H9 (cell line): ENCODE results near the gene LHFPL2. TPM values are rescaled to one million over a fixed set of nuclear protein-coding genes. Genes with fewer than 3 reads are reported as not detected.

Source experiments
- DNase-seq: peaks from one replicate; pipeline ENCODE4 v3.0.0-alpha.2; 2017
- H2AFZ ChIP-seq: one replicate; pipeline ENCODE4 v1.6.1; 2013; ENCODE audit warnings: mild to moderate bottlenecking, low read length, control low read depth, moderate library complexity
- H2AK5ac ChIP-seq: 2 replicates; pipeline ENCODE4 v1.6.1; 2013; ENCODE audit warnings: low read length, control low read depth, mixed read lengths; ENCODE audit not compliant: insufficient read length
- H2BK120ac ChIP-seq: one replicate; pipeline ENCODE4 v1.6.1; 2013; ENCODE audit warnings: low read depth, mild to moderate bottlenecking, low read length, control low read depth, inconsistent platforms; ENCODE audit not compliant: poor library complexity, severe bottlenecking
- H2BK12ac ChIP-seq: 2 replicates; pipeline ENCODE4 v1.6.1; 2013; ENCODE audit warnings: low read length, control low read depth, mixed read lengths, low read depth; ENCODE audit not compliant: insufficient read length
- H2BK15ac ChIP-seq: 2 replicates; pipeline ENCODE4 v1.6.1; 2013; ENCODE audit warnings: low read depth, low read length, control low read depth
- H2BK20ac ChIP-seq: one replicate; pipeline ENCODE4 v1.6.1; 2013; ENCODE audit warnings: low read depth, mild to moderate bottlenecking, low read length, control low read depth, inconsistent platforms; ENCODE audit not compliant: poor library complexity, severe bottlenecking
- H2BK5ac ChIP-seq: 2 replicates; pipeline ENCODE4 v1.6.1; 2013; ENCODE audit warnings: low read length, control low read depth, mixed read lengths; ENCODE audit not compliant: insufficient read length
- H3K14ac ChIP-seq: 2 replicates; pipeline ENCODE4 v1.6.1; 2013; ENCODE audit warnings: low read length, control low read depth; ENCODE audit not compliant: insufficient read depth
- H3K18ac ChIP-seq: 2 replicates; pipeline ENCODE4 v1.6.1; 2013; ENCODE audit warnings: low read depth, mild to moderate bottlenecking, mixed read lengths, low read length, control low read depth; ENCODE audit not compliant: insufficient read length
- H3K23ac ChIP-seq: 2 replicates; pipeline ENCODE4 v1.6.1; 2013; ENCODE audit warnings: low read length, control low read depth, mixed read lengths, low read depth; ENCODE audit not compliant: insufficient read length
- H3K23me2 ChIP-seq: 2 replicates; pipeline ENCODE4 v1.6.1; 2013; ENCODE audit warnings: low read depth, mild to moderate bottlenecking, mixed read lengths, low read length, control low read depth; ENCODE audit not compliant: insufficient read length, poor library complexity, severe bottlenecking
- H3K27ac ChIP-seq: 2 replicates; pipeline ENCODE4 v1.5.1; 2013; ENCODE audit warnings: low read length, control low read depth, mixed read lengths, low read depth; ENCODE audit not compliant: insufficient read length
- H3K27me3 ChIP-seq: 2 replicates; pipeline ENCODE4 v1.6.1; 2013; ENCODE audit warnings: low read length, control low read depth, inconsistent platforms; ENCODE audit not compliant: insufficient read depth
- H3K4ac ChIP-seq: 2 replicates; pipeline ENCODE4 v1.6.1; 2013; ENCODE audit warnings: low read depth, mild to moderate bottlenecking, control low read depth, inconsistent platforms, low read length, moderate library complexity
- H3K4me1 ChIP-seq: 2 replicates; pipeline ENCODE4 v1.6.1; 2013; ENCODE audit warnings: low read length, control low read depth, inconsistent platforms; ENCODE audit not compliant: insufficient read depth
- H3K4me2 ChIP-seq: 2 replicates; pipeline ENCODE4 v1.6.1; 2013; ENCODE audit warnings: low read length, control low read depth, mixed read lengths; ENCODE audit not compliant: insufficient read length, insufficient read depth
- H3K56ac ChIP-seq: 2 replicates; pipeline ENCODE4 v1.6.1; 2013; ENCODE audit warnings: low read depth, mild to moderate bottlenecking, mixed read lengths, low read length, control low read depth; ENCODE audit not compliant: insufficient read length
- H3K79me1 ChIP-seq: 2 replicates; pipeline ENCODE4 v1.6.1; 2013; ENCODE audit warnings: low read depth, mild to moderate bottlenecking, moderate library complexity, low read length, control low read depth, inconsistent platforms; ENCODE audit not compliant: insufficient read depth, poor library complexity, severe bottlenecking
- H3K79me2 ChIP-seq: 2 replicates; pipeline ENCODE4 v1.6.1; 2013; ENCODE audit warnings: low read length, control low read depth, inconsistent platforms; ENCODE audit not compliant: insufficient read depth
- H3K9ac ChIP-seq: 2 replicates; pipeline ENCODE4 v1.6.1; 2013; ENCODE audit warnings: low read length, control low read depth, mixed read lengths; ENCODE audit not compliant: insufficient read length; ENCODE audit errors: extremely low read depth
- H3K9me3 ChIP-seq: one replicate; pipeline ENCODE4 v1.6.1; 2013; ENCODE audit warnings: low read depth, low read length, inconsistent platforms; ENCODE audit not compliant: control insufficient read depth
- H3T11ph ChIP-seq: one replicate; pipeline ENCODE4 v1.6.1; 2013; ENCODE audit warnings: mild to moderate bottlenecking, low read length, control low read depth, inconsistent platforms
- H4K20me1 ChIP-seq: one replicate; pipeline ENCODE4 v1.6.1; 2013; ENCODE audit not compliant: control insufficient read depth, insufficient read length, insufficient read depth
- H4K5ac ChIP-seq: 2 replicates; pipeline ENCODE4 v1.6.1; 2013; ENCODE audit warnings: low read depth, mild to moderate bottlenecking, mixed read lengths, low read length, control low read depth; ENCODE audit not compliant: insufficient read length
- H4K8ac ChIP-seq: replicated peaks from 2 replicates; pipeline ENCODE4 v1.6.1; 2013; ENCODE audit warnings: low read length, control low read depth, mixed read lengths, low read depth; ENCODE audit not compliant: insufficient read length
- H4K91ac ChIP-seq: 2 replicates; pipeline ENCODE4 v1.6.1; 2013; ENCODE audit warnings: low read depth, mild to moderate bottlenecking, moderate library complexity, mixed read lengths, low read length, control low read depth; ENCODE audit not compliant: insufficient read length
- H3K27ac Mint-ChIP-seq, 3 experiments: 2 replicates in 2 of 3; 3 replicates in 1 of 3; pipeline ENCODE4 v1.8.0; 2020 to 2021; ENCODE audit warnings: mixed read lengths in 3 of 3, mild to moderate bottlenecking in 1 of 3, moderate library complexity in 1 of 3
- H3K27me3 Mint-ChIP-seq: 2 replicates; pipeline ENCODE4 v1.8.0; 2021; ENCODE audit warnings: low read depth, mild to moderate bottlenecking, moderate library complexity, mixed read lengths
- H3K36me3 Mint-ChIP-seq, 3 experiments: 2 replicates in 2 of 3; 3 replicates in 1 of 3; pipeline ENCODE4 v1.8.0; 2020 to 2021; ENCODE audit warnings: low read depth in 3 of 3, mixed read lengths in 3 of 3; ENCODE audit not compliant: insufficient read depth in 1 of 3
- H3K4me1 Mint-ChIP-seq, 2 experiments: 2 replicates each; pipeline ENCODE4 v1.8.0; 2020; ENCODE audit warnings: mixed read lengths in 2 of 2
- H3K4me3 Mint-ChIP-seq, 2 experiments: 2 replicates in 1 of 2; 3 replicates in 1 of 2; pipeline ENCODE4 v1.8.0; 2020 to 2021; ENCODE audit warnings: mild to moderate bottlenecking in 2 of 2, mixed read lengths in 2 of 2, moderate library complexity in 1 of 2
- H3K9me3 Mint-ChIP-seq, 2 experiments: 2 replicates in 1 of 2; 3 replicates in 1 of 2; pipeline ENCODE4 v1.8.0; 2020; ENCODE audit warnings: mild to moderate bottlenecking in 2 of 2, mixed read lengths in 2 of 2, moderate library complexity in 1 of 2
- WGBS: extraction: QIAGEN DNeasy Blood & Tissue Kit; methylation state at CpG from one replicate; pipeline ENCODE4 v1.1.7; 2013; ENCODE audit warnings: missing lambda C conversion rate, low lambda C conversion rate, mixed read lengths; ENCODE audit not compliant: insufficient read length; ENCODE audit errors: extremely low coverage; 5-methylcytosine and 5-hydroxymethylcytosine counted together
- total RNA-seq: library from RNA; stranded (reverse); gene quantifications from 2 replicates; pipeline ENCODE4 v1.2.1, GENCODE V29; 2021
- TF ChIP-seq, protein P1 (sequence below): fragments of 200-600 bp; sonication (generic); conservative IDR thresholded peaks from 3 replicates; pipeline ENCODE4 v1.8.0; 2021; ENCODE audit warnings: antibody characterized with exemption, mild to moderate bottlenecking

Gene LHFPL2
- total RNA-seq, 1 experiment from 2014 or later, result 26.3 TPM

DNA sequence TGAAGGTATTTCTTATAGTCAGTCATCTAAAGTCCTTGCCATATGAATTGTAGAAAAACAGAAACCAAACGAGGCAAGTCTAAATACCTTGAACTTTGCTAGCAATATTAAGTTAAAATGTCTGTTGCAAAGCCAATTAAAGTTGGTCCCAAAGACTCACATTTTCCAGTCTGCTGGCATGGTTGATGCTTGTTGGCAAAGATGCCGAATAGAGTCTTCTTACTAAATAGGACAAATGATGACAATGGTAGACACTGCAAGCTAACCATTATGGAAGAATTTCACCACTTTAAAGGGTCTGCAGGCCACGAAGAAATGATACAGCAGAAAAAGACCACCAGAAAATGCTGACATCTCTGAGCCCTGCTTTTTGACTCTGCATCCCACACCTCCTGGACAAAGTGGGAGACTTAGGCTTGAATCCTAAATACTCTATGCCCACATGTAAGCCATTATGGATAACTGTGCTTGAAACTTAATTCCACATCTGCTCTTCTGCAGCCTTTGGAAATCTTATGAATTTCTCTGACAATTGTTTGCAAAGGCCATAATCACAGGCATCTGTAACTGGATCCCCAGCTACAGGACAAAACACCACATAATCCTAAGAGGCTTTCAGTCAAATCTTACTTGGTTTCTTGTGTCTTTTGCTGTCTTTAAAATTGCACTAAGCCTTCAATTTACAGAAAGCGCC is 61.3 kb downstream of the LHFPL2 start:
- peaks cover 30 to 46% of the 10 kb centered on the region in 2 experiments for H3K9me3 Mint-ChIP-seq
- no CpG with 5 or more reads among the region's 4 CpGs for WGBS
- no peaks in the 10 kb centered on the region for H3K27me3 Mint-ChIP-seq

More for the DNA sequence above, 61.3 kb downstream of the LHFPL2 start:
- H3K79me2 ChIP-seq, result peaks cover 1% of the 10 kb centered on the region; the same call in 1 of the 2 replicates
- peaks cover 14% of the 10 kb centered on the region for H3K9me3 ChIP-seq
- H2AK5ac ChIP-seq, result no peak overlapping the region
- no peak overlapping the region for H3K56ac ChIP-seq
- no peak overlapping the region for H3T11ph ChIP-seq
- no peak overlapping the region for H3K18ac ChIP-seq
- H3K9ac ChIP-seq, result no peak overlapping the region
- DNase-seq, result no peak
- H2BK5ac ChIP-seq, result no peak overlapping the region
- H3K14ac ChIP-seq, result no peak overlapping the region
- H3K27ac ChIP-seq, result no peak overlapping the region
- no peak overlapping the region for H2AFZ ChIP-seq
- no peak overlapping the region for H4K5ac ChIP-seq
- no peak overlapping the region for H3K23ac ChIP-seq
- peaks cover 6% of the 10 kb centered on the region for H3K79me1 ChIP-seq
- TF ChIP-seq, protein P1, sequence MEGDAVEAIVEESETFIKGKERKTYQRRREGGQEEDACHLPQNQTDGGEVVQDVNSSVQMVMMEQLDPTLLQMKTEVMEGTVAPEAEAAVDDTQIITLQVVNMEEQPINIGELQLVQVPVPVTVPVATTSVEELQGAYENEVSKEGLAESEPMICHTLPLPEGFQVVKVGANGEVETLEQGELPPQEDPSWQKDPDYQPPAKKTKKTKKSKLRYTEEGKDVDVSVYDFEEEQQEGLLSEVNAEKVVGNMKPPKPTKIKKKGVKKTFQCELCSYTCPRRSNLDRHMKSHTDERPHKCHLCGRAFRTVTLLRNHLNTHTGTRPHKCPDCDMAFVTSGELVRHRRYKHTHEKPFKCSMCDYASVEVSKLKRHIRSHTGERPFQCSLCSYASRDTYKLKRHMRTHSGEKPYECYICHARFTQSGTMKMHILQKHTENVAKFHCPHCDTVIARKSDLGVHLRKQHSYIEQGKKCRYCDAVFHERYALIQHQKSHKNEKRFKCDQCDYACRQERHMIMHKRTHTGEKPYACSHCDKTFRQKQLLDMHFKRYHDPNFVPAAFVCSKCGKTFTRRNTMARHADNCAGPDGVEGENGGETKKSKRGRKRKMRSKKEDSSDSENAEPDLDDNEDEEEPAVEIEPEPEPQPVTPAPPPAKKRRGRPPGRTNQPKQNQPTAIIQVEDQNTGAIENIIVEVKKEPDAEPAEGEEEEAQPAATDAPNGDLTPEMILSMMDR, result no peak
- no peak overlapping the region for H3K4ac ChIP-seq
- no peak overlapping the region for H2BK12ac ChIP-seq
- no peak overlapping the region for H3K4me2 ChIP-seq
- H4K20me1 ChIP-seq, result no peaks in the 10 kb centered on the region
- no peak overlapping the region for H4K91ac ChIP-seq
- H2BK120ac ChIP-seq, result no peak overlapping the region
- no peak overlapping the region for H3K27ac Mint-ChIP-seq
- no peak overlapping the region for H2BK15ac ChIP-seq
- no peaks in the 10 kb centered on the region for H3K23me2 ChIP-seq
- H3K4me1 ChIP-seq, result peaks cover 3% of the 10 kb centered on the region; the same call in 1 of the 2 replicates
- H4K8ac ChIP-seq, result no peak overlapping the region
- peaks cover 8 to 12% of the 10 kb centered on the region in 2 experiments for H3K4me1 Mint-ChIP-seq
- no peak overlapping the region for H3K4me3 Mint-ChIP-seq
- peaks cover 51 to 66% (median 52%) of the 10 kb centered on the region in 3 experiments for H3K36me3 Mint-ChIP-seq
- no peak overlapping the region for H2BK20ac ChIP-seq
- no peaks in the 10 kb centered on the region for H3K27me3 ChIP-seq
